ENCODE results near the gene GAPDH.

GAPDH gene

DNA sequence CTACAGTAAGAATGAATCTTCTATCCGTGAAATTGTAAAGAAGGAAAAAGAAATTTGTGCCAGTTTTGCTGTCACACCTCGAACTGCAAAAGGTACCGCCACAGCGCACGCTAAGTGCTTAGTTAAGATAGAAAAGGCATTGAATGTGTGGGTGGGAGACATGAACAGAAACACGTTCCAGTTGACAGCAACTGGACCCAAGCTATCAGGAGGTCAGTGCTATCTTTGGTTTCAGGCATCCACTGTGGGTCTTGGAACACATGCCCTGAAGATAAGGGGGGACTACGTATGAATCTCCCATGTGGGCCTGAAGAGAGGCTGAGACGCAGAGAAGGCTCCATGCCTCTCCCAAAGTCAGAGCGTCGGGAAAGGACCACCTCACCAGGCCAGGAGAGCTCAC is 11.7 kb downstream of the GAPDH start:
- DNase-seq (ENCODE audit: low read depth), result no peak
- H3K4me3 ChIP-seq (ENCODE audit: low read depth, low read length), result no peak overlapping the region
- TF ChIP-seq, protein P1, sequence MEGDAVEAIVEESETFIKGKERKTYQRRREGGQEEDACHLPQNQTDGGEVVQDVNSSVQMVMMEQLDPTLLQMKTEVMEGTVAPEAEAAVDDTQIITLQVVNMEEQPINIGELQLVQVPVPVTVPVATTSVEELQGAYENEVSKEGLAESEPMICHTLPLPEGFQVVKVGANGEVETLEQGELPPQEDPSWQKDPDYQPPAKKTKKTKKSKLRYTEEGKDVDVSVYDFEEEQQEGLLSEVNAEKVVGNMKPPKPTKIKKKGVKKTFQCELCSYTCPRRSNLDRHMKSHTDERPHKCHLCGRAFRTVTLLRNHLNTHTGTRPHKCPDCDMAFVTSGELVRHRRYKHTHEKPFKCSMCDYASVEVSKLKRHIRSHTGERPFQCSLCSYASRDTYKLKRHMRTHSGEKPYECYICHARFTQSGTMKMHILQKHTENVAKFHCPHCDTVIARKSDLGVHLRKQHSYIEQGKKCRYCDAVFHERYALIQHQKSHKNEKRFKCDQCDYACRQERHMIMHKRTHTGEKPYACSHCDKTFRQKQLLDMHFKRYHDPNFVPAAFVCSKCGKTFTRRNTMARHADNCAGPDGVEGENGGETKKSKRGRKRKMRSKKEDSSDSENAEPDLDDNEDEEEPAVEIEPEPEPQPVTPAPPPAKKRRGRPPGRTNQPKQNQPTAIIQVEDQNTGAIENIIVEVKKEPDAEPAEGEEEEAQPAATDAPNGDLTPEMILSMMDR (conservative IDR thresholded peaks at IDR 0.05; ENCODE audit: low read depth, low read length), result no peak

DNA sequence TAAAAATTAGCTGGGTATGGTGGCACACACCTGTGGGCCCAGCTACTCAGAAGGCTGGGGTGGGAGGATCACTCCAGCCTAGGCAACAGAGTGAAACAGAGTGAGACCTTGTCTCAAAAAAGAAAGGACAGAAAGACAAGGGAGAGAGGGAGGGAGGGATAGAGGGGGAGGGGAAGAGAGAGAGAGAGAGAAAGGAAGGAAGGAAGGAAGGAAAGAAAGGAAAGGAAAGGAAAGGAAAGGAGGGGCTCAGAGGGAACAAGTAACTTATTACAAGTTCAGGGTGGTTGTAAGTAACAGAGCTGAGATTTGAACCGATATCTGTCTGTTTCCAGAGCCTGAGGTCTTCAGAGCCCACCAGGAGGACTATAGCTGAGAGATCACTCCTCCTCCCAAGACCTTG is 13.2 kb downstream of the GAPDH start:
- no peak for DNase-seq (ENCODE audit: low read depth)
- no peak overlapping the region for H3K4me3 ChIP-seq (ENCODE audit: low read depth, low read length)
- TF ChIP-seq, protein P1 (conservative IDR thresholded peaks at IDR 0.05; ENCODE audit: low read depth, low read length), result no peak

DNA sequence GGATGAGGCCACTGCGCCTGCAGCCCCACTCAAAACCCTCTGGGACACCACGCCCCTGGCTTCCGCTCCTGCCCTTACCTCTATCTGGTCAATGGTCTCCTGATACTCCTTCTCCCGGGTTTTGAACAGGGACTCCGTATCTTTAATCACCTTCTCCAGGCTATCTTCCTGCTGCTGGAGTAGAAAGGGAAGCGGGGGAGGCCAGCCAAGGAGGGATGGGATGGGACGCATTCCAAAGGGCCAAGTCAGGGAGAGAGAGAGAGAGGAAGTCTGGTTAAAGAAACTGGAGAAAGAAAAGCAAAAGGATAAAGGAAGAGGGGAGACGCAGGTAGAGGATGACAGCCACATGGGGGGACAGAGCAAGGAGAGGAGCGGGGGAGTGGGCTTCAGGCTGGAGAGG is 13.7 kb downstream of the GAPDH start:
- TF ChIP-seq, protein P1 (conservative IDR thresholded peaks at IDR 0.05; ENCODE audit: low read depth, low read length), result no peak
- DNase-seq (ENCODE audit: low read depth), result peak; percentile 73
- no peak overlapping the region for H3K4me3 ChIP-seq (ENCODE audit: low read depth, low read length)

DNA sequence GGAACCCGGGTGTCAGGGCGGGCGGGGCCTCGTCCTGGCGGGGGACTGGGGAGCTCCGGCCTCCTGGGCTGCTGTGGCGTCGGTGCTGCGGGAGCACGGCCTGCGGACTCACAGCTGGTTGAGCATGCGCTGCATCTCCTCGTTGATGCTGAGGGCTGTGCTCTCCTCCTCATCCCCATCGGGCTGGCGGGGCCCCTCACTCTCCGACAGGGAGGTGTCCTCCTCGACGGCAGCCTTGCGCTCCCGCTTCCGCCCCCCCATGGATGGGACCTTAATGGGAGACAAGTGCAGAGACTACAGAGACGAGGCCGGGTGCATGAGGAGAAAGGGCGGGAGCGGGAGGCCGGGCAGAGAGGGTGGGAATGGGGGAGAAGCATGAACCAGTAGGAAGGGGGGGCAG is 14.2 kb downstream of the GAPDH start:
- TF ChIP-seq, protein P1 (conservative IDR thresholded peaks at IDR 0.05; ENCODE audit: low read depth, low read length), result no peak
- no peak for DNase-seq (ENCODE audit: low read depth)
- H3K4me3 ChIP-seq (ENCODE audit: low read depth, low read length), result no peak overlapping the region

DNA sequence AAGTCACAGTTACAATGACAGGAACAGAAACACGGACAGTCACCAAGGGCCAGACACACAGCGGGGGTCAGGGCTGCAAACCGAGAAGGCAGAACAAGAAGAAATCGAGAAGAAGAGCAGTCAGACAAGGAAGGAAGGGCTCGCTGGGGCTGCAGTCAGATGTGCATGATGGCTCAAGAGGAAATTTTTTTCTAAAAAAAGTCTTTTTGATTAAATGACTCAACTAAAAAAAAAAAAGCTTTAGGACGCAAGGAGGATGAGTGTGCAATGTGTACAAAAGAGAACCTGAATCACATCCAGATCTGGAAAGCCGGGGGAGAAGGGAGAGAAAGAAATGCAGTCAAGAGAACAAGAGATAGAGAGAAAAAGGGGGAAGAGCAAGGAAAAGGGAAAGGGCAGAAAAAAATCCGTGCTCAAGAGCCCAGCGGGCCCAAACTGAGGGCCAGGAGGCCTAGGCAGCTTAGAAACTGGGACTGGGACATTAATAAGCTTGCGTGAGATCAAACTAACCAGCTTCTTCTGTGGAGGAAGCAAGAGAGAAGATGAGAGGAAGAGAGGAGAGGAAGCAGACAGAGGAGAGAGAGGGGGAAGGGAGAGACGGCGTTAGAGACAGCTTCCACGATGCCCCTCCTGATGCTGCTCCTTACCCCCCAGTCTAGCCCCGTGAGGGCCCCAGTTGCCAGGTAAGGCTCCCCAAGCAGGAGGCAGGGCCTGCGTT is 14.8 kb downstream of the GAPDH start:
- no peak overlapping the region for H3K4me3 ChIP-seq (ENCODE audit: low read depth, low read length)
- TF ChIP-seq, protein P1 (conservative IDR thresholded peaks at IDR 0.05; ENCODE audit: low read depth, low read length), result no peak
- peak; percentile 66 for DNase-seq (ENCODE audit: low read depth)

DNA sequence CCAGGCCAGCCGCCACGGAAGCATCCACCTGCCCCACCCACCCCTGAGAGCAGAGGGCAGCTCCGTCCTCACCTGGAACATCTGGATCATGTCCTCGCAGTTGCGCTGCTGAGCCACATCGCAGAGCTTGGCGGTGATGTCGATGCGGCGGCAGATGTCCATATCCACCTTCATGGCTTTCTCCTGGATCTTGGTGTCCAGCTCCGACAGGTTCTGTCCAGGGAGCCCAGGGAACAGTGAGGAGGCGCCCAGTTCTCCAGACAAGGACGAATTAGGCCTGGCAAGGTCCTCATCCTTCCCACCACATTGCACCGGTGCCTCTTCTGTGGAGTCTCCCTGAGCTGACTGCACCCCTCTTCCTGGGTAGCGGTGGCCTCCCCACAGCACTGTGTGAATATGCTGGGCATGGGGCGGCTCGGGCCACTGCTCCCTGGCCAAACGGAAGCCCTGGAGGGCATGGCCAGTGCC is 15.4 kb downstream of the GAPDH start:
- TF ChIP-seq, protein P1 (conservative IDR thresholded peaks at IDR 0.05; ENCODE audit: low read depth, low read length), result no peak
- DNase-seq (ENCODE audit: low read depth), result no peak
- H3K4me3 ChIP-seq (ENCODE audit: low read depth, low read length), result no peak overlapping the region

All from choroid plexus epithelial cell (primary cell).